ENCODE measurements around the gene CANX.
"Not testable (repeated sequence)": the region's sequence is repeated elsewhere in the genome, so short reads cannot be mapped to it uniquely, and the experiment has no call there.

The CANX gene

GRCh38 chr5:179697543-179697942 lies 1.2 kb upstream of the CANX start:
- not testable (repeated sequence) for DNase-seq

DNA sequence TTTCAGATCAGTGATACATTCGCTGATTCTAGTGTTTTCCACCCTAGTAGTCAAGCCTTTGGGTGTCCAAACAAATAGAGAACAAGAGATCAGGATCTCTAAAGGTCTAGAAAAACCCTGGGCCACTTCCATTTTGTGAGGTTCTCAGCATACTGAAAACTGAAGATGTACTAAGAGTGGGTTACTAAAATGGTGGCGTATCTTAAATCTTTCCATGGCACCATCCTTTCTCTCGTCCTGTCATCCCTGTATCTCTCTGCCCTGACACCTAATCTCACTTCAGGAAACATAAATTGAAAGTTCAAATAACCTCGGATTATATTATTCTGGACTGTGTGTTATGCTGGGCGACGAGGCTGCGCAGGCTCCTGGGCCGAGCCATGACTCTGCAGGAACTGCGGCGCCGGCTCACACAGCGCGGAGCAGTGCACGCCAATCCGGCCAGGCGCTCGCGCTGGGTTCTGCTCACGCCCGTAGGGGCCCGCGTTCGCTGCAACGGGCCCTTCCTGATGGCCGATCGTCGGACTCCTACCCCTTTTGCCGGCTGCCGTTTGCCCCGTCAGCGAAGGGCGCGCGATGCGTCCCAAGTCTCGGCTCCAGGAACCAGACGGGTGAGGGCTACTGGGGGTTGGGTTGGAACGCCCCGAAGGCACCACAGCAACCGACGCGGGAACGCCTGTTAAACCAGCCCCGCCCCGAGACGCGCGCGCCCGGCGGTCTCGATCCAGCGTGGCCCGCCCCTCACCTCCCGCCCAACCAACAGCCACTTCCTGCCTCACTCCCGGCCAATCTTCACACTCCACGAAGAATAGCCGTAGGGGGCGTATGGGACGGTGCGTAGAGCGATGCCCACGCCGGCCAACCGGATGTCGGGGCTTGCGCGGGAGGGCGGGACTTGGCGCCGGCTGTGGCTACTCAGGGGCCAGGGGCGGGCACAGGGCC lies 503 bp upstream of the CANX start:
- peak; percentile 98 for DNase-seq

DNA sequence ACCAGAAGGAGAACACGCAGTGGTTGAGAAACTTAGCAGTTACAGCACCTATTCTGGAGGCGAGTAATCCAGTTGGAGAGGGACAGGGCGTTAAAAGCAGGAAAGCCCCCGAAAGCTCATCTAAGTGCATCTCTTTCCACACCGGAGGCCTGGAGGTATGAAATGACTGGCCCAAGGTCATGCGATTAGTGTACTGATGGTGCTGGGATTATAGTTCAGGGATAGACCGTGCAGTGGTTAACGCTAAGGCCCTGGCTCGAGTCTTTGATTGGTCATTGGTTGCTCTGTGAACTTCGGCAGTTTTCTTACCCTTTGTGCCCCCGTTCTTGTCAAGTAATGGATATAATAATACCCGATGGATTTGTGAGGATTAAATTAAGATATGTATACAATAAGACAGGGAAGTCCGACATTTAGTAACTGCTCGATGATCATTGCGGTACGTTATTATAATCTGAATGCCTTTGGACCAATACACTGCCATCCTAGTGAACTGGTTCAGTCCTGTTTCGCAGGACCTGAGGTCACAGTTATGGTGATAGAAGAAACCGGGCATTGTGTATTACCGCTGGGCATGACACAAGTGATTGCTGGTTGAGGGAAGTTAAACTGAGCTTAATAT lies 960 bp downstream of the CANX start:
- peak; percentile 52 for DNase-seq

- DNase-seq, result no peak
These were observed 1.7 kb downstream of the CANX start for GRCh38 chr5:179700401-179700918.

DNA sequence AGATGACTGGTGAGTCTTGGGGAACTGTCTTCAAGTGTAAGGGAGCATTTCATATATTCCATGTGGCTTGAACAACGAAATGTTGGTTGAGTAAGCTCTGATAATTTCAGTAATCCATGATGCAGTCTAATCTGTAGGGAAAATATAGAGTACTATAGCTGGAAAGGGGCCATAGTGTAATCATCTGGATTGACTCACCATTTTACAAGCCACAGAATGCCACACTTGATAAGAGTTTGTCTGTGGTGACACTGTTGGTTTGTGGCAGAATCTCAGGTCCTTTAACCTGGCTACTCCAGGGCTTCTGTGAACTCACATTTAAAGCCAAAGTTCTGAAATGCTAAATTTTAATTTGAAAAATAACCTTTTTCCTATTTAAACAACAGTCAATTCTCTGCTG lies 17.5 kb downstream of the CANX start:
- DNase-seq, result no peak

GRCh38 chr5:179720222-179720621 lies 21.5 kb downstream of the CANX start:
- DNase-seq, result no peak

DNA sequence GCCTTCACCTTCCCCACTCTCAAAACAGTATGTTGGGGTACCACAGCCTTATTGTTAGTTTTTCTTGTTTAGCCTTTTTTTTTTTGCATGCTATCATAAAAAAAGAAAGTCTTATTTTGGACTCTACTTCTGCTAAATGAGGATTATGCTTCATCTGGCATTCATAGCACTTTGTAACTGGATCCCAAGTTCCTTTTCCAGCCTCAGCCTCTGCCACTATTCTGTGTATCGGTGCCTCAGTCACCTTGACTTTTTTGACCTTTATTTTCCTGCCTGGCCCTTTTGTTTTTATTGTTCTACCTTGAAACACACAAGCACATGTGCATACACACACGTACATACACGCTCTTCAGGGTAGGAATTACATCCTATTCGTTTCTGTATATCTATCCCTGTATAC lies 25.4 kb downstream of the CANX start:
- no peak for DNase-seq

DNA sequence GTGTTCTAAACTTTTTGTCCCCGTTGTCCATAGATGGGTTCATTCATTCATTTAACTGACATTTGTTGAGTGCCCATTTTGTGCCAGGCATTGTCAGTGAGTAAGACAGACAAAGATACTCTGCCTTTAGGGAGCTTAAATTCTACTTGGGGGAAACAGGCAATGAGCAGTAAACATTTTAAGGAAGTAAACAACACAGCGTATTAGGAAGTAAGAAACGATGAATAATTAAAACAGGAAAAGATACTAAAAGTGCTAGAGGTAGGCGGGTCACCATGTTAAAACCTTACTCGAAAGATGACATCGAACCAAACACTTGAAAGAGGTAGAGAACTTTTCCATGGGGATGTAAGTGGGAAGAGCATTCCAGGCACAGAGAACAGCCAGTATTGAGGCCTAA lies 28.3 kb downstream of the CANX start:
- DNase-seq, result no peak

DNA sequence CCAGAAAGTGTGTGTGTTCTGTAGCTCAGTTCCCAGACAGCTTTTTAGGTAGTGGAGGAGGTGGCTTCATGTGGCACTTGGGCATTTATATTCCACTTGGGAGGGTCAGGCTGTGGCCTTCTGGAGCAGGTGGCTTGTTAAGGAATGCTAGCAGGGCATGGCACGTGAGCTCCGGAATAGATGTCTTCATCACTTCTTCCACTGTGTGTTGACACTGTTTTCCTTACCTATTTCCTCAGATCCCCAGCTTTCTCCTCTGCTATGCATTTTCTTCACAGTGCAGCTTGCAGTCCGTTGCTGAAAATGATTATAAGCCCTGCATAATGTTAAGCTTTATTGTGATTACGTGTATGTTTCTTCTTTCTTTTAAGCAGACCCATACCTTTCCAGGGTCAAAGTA lies 30.5 kb downstream of the CANX start:
- DNase-seq, result no peak

- DNase-seq, result no peak
These were observed 31.0 kb downstream of the CANX start for GRCh38 chr5:179729727-179730126.

- DNase-seq, result no peak
These were observed 31.6 kb downstream of the CANX start for GRCh38 chr5:179730356-179730755.

- DNase-seq, result no peak
These were observed 32.1 kb downstream of the CANX start for GRCh38 chr5:179730852-179731251.

DNA sequence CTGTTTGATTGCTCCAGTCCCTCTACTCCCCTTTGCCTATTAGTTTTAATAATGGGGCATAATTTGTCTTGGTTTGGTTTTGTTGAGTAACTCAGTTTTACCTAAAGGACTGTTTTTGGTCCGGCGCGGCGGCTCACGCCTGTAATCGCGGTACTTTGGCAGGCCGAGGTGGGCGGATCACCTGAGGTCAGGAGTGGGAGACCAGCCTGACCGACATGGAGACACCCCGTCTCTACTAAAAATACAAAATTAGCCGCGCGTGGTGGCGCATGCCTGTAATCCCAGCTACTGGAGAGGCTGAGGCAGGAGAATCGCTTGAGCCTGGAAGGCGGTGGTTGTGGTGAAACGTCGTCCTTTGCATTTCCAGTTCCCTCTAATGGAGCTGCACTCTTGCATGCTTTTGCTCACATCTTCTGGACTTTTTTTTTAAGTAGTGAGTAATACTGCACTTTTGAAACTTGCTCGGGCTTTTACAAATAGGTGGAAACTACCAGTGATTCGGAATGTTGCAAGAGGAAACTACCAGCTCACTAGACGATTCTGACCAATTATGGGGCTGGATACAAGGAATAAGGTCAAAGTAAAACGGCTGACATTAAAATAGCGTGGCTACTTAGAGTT lies 33.1 kb downstream of the CANX start:
- DNase-seq, result no peak

DNA sequence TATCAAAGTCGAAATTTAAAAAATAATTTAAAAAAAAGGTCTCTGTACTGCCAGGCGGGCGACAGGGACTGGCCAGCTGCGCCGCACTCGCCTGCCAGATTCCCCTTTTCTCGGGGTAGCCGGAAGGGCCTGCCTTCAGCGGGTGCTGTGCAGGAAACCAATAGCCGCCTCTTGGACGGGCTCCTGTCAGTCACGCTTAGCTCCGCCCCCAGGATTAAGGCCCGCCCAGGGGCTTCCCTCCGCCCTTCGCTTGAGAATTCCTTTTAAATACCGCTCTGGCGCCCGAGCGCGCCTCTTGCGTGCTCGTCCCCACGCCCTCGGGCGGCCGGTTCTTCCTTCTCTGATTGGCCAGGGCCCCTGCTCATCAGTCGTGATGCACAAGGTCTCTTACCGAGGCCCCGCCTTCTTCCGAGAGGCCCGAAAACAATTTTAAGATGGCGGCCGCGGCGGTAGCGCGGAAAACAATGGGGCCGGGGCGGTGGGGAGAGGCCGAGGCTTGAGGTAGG lies 33.7 kb downstream of the CANX start, which contains the start of gene MAML1:
MAML1 (plus strand) TSS at position 411 of the 506 bp plus-strand sequence. CDS start 291 bp downstream, outside the sequence.
- peak; percentile 95 for DNase-seq

GRCh38 chr5:179732918-179733771 lies 34.4 kb downstream of the CANX start:
- peak; percentile 97 for DNase-seq

- DNase-seq, result no peak
These were observed 35.0 kb downstream of the CANX start for GRCh38 chr5:179733772-179734126.

GRCh38 chr5:179734536-179735164 lies 35.9 kb downstream of the CANX start:
- no peak for DNase-seq

- DNase-seq, result no peak
These were observed 40.0 kb downstream of the CANX start for GRCh38 chr5:179738742-179739141.

DNA sequence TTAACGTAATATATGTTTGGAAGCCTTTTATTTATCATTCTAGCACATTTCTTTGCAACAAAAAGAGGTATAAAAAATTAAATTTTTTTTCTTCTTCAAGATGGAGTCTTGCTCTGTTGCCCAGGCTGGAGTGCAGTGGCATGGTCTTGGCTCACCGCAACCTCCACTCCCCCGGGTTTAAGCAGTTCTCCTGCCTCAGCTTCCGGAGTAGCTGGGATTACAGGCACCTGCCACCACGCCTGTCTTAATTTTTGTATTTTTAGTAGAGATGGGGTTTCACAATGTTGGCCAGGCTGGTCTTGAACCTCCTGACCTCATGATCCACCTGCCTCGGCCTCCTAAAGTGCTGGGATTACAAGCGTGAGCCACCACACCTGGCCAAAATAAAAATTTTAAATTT lies 45.3 kb downstream of the CANX start:
- DNase-seq, result not testable (repeated sequence)

- DNase-seq, result no peak
These were observed 48.1 kb downstream of the CANX start for GRCh38 chr5:179746872-179747271.

- no peak for DNase-seq
These were observed 49.0 kb downstream of the CANX start for GRCh38 chr5:179747811-179748210.
